Cardiac muscle cell (in vitro differentiated cells and primary cell): ENCODE results near the gene NMBR. TPM values are rescaled to one million over a fixed set of nuclear protein-coding genes. Genes with fewer than 3 reads are reported as not detected.

Experiments used
- DNase-seq, 2 donors: peaks; one replicate each; pipeline versions ENCODE4 v3.0.0 to v3.0.0-alpha.2; 2010 to 2017; ENCODE audit warnings: low read depth in 1 of 2, low spot score in 1 of 2
- H3K27ac ChIP-seq: fragments of 200-600 bp; sonication (generic); 2 replicates; pipeline ENCODE4 v1.5.1; 2016
- H3K27me3 ChIP-seq: fragments of 200-600 bp; sonication (generic); 2 replicates; pipeline ENCODE4 v1.6.0; 2016; ENCODE audit warnings: control low read depth
- H3K36me3 ChIP-seq: fragments of 200-600 bp; sonication (generic); 2 replicates; pipeline ENCODE4 v1.5.1; 2016; ENCODE audit warnings: control low read depth
- H3K4me1 ChIP-seq: fragments of 200-600 bp; sonication (generic); 2 replicates; pipeline ENCODE4 v1.8.1; 2017; ENCODE audit warnings: low read depth, mild to moderate bottlenecking, mixed run types
- H3K4me3 ChIP-seq: fragments of 200-600 bp; sonication (generic); 2 replicates; pipeline ENCODE4 v1.5.1; 2016; ENCODE audit warnings: mild to moderate bottlenecking
- H3K9me3 ChIP-seq: fragments of 200-600 bp; sonication (generic); 2 replicates; pipeline ENCODE4 v1.5.1; 2017; ENCODE audit warnings: low read depth, mild to moderate bottlenecking, control low read depth
- polyA plus RNA-seq: library from polyadenylated mRNA; unstranded; fragments of >200 nt; fragmentation: Nextera tagmentation; extraction: Ambion mirVana; gene quantifications from 2 replicates; pipeline ENCODE4 v1.2.1, GENCODE V29; 2016
- total RNA-seq: library from RNA; depleted of rRNA; stranded (reverse); fragments of >200 nt; gene quantifications from 2 replicates; pipeline ENCODE4 v1.2.3, GENCODE V29; 2016
- TF ChIP-seq, protein P1 (sequence below): IDR thresholded peaks from 2 replicates; pipeline ENCODE4 v1.5.1; 2012; ENCODE audit warnings: low read depth, mild to moderate bottlenecking, low read length

The NMBR gene
- total and polyA plus RNA-seq, 2 experiments from 2014 or later, result 0.15 TPM; not detected in 1

DNA sequence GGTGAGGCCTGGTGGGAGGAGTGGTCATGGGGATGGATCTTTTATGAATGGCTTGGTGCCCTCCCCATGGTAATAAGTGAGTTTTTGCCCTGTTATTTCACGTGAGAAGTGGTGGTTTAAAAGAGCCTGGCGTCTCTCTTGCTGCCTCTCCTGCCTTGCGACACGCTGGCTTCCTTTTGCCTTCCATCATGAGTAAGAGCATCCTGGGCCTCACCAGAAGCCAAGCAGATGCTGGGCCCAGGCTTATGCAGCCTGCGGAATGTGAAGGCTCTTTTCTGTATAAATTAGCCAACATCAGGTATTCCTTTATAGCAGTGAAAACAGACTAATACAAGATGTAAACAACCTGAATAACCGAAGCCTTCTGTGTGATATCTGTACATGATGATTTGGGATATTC, 27.8 kb upstream of the NMBR start:
- H3K9me3 ChIP-seq, result peaks cover 4% of the 10 kb centered on the region
- H3K4me3 ChIP-seq, result no peak overlapping the region
- H3K27ac ChIP-seq, result no peak overlapping the region
- DNase-seq, result no peak
- peaks cover 31% of the 10 kb centered on the region for H3K36me3 ChIP-seq
- H3K4me1 ChIP-seq, result no peaks in the 10 kb centered on the region
- H3K27me3 ChIP-seq, result no peaks in the 10 kb centered on the region
- TF ChIP-seq, protein P1, sequence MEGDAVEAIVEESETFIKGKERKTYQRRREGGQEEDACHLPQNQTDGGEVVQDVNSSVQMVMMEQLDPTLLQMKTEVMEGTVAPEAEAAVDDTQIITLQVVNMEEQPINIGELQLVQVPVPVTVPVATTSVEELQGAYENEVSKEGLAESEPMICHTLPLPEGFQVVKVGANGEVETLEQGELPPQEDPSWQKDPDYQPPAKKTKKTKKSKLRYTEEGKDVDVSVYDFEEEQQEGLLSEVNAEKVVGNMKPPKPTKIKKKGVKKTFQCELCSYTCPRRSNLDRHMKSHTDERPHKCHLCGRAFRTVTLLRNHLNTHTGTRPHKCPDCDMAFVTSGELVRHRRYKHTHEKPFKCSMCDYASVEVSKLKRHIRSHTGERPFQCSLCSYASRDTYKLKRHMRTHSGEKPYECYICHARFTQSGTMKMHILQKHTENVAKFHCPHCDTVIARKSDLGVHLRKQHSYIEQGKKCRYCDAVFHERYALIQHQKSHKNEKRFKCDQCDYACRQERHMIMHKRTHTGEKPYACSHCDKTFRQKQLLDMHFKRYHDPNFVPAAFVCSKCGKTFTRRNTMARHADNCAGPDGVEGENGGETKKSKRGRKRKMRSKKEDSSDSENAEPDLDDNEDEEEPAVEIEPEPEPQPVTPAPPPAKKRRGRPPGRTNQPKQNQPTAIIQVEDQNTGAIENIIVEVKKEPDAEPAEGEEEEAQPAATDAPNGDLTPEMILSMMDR, result no peak

DNA sequence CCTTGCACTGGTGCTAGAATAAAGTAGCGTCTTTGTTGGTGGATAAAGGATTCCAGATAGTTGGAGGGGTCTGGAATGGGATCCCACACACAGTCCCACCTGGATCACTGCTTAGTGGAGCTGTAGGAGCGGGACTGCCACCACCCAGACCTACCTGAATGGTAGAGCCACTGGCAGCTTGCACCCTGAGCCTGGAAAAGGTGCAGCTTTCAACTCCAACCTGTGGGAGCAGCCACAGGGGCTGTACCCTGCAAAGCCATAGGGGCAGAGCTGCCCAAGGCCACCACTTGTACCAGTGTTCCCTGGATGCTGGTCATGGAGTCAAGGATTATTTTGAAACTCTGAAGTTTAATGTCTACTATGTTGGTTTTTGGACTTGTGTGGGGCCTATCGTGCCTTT, 27.1 kb upstream of the NMBR start:
- H3K27ac ChIP-seq, result no peak overlapping the region
- H3K4me1 ChIP-seq, result no peaks in the 10 kb centered on the region
- H3K4me3 ChIP-seq, result no peak overlapping the region
- peaks cover 34% of the 10 kb centered on the region for H3K36me3 ChIP-seq
- no peak for DNase-seq
- TF ChIP-seq, protein P1, result no peak
- H3K27me3 ChIP-seq, result no peaks in the 10 kb centered on the region
- peaks cover 4% of the 10 kb centered on the region for H3K9me3 ChIP-seq

DNA sequence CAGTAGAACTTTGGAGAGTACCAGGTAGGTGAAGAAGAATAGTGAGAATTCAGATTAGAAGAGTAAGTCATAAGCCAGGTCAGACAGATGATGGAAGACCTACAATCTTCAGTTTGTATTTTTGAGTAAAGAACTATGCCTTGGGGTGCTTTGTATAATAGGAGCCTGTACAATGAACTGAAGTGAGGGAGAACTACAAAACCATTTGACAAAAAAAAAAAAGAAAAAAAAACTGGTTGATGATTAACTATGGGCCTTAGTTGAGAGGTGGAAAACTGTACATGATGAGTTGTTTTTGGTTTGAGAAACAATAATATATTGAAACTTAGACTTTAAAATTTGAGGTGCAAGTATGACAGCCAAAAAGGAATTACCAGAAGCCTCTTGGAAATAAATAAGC, 25.8 kb upstream of the NMBR start:
- no peak for DNase-seq
- H3K27me3 ChIP-seq, result no peaks in the 10 kb centered on the region
- peaks cover 31% of the 10 kb centered on the region for H3K36me3 ChIP-seq

DNA sequence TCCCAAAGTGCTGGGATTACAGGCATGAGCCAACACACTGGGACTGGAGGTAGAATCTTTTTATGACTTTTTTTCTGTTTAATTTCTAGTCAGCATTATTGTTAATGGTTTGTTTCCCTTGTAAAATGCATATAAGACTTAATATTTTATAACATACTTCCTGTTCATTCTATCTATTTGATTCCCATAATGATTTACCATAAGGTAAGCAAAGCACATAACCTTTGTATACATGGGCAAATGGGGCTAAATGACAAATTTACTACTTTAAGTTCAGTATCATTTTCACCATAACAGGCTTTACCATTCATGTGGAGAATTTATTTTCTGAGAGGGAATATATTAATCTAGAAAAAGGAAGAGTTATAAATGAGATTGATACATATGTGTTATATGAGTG, 24.4 kb upstream of the NMBR start:
- peaks cover 29% of the 10 kb centered on the region for H3K36me3 ChIP-seq
- H3K4me3 ChIP-seq, result no peak overlapping the region
- H3K27ac ChIP-seq, result no peak overlapping the region
- TF ChIP-seq, protein P1, result no peak
- no peak for DNase-seq
- H3K4me1 ChIP-seq, result peaks cover 7% of the 10 kb centered on the region
- no peaks in the 10 kb centered on the region for H3K9me3 ChIP-seq
- no peaks in the 10 kb centered on the region for H3K27me3 ChIP-seq

More for the DNA sequence above, 25.8 kb upstream of the NMBR start:
- TF ChIP-seq, protein P1, result no peak
- no peak overlapping the region for H3K4me3 ChIP-seq
- H3K27ac ChIP-seq, result no peak overlapping the region
- no peaks in the 10 kb centered on the region for H3K4me1 ChIP-seq
- peaks cover 4% of the 10 kb centered on the region for H3K9me3 ChIP-seq

DNA sequence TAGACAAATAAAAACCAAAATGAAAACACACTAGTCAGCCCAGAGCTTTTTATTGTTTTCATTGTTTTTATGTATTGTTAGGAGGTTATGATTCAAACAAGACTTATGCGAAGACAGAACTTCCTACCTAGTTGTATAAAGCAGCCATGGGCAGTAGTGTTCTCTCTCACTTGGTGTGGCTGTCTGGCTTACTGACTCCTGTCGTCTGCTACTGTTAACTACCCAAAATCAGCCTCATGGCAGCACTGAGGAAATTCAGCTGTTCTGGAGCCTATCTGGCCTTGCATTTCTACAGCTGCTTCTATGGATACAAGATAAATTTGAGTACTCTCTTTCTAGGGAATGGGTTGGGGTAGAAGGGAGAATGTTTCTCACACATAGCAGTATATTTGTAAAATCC, 20.6 kb upstream of the NMBR start:
- Histone ChIP-seq H3K27ac (peak overlapping the region; percentile 7), H3K4me1 (peaks cover 10% of the 10 kb centered on the region), H3K4me3 (no peak overlapping the region), H3K36me3 (peaks cover 19% of the 10 kb centered on the region), H3K9me3 (no peaks in the 10 kb centered on the region), H3K27me3 (no peaks in the 10 kb centered on the region)
- TF ChIP-seq, protein P1, result no peak
- peak; percentile 25 to 29 for DNase-seq

DNA sequence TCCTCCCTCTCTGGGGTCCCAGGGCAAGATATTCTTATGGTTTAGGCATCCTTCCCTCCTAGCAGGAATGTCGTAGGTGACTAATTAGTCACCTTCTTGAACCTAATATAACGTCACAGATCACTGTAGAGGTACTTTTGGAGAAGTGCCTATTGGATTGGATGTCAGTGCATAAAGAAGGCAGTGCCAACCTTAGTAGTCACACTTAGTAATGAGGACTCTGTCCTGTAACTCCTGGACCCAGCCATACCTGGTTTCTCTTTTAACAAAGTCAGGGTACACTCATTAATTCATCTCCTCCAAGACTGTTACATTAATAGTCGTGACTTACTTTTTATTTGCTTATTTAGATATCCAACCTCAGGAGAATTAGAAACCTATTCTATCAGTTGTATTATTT, 20.1 kb upstream of the NMBR start:
- Histone ChIP-seq H3K36me3 (peaks cover 15% of the 10 kb centered on the region), H3K27ac (no peak overlapping the region), H3K27me3 (no peaks in the 10 kb centered on the region), H3K9me3 (no peaks in the 10 kb centered on the region), H3K4me3 (no peak overlapping the region), H3K4me1 (peaks cover 13% of the 10 kb centered on the region)
- TF ChIP-seq, protein P1, result no peak
- DNase-seq, result no peak
